Effector CD4-positive, alpha-beta T cell (primary cell): ENCODE measurements around the gene KRT36.

Experiments
- DNase-seq: peaks from one replicate; pipeline ENCODE4 v3.0.0-alpha.2; 2020

KRT36 gene

GRCh38 chr17:41475421-41475820 lies 14.3 kb downstream of the KRT36 start:
- no peak for DNase-seq

- no peak for DNase-seq
Observed at GRCh38 chr17:41474863-41475262, 14.8 kb downstream of the KRT36 start.

GRCh38 chr17:41468346-41468745 lies 21.4 kb downstream of the KRT36 start:
- no peak for DNase-seq

GRCh38 chr17:41467561-41467960 lies 22.1 kb downstream of the KRT36 start:
- DNase-seq = no peak

- DNase-seq = no peak
Observed at GRCh38 chr17:41466988-41467387, 22.7 kb downstream of the KRT36 start, which contains the start of gene KRT32. KRT32 (minus strand) TSS chr17:41467386; CDS start chr17:41467325, 61 bp downstream.

- DNase-seq = no peak
Observed at GRCh38 chr17:41464682-41465081, 25.0 kb downstream of the KRT36 start.

- DNase-seq = no peak
Observed at GRCh38 chr17:41464173-41464572, 25.5 kb downstream of the KRT36 start.

- DNase-seq = no peak
Observed at GRCh38 chr17:41463746-41464145, 26.0 kb downstream of the KRT36 start.

GRCh38 chr17:41462705-41463104 lies 27.0 kb downstream of the KRT36 start:
- DNase-seq = no peak

- no peak for DNase-seq
Observed at GRCh38 chr17:41457676-41458075, 32.0 kb downstream of the KRT36 start.

- no peak for DNase-seq
Observed at GRCh38 chr17:41456204-41456603, 33.5 kb downstream of the KRT36 start.

- no peak for DNase-seq
Observed at GRCh38 chr17:41455236-41455635, 34.5 kb downstream of the KRT36 start.

GRCh38 chr17:41453066-41453465 lies 36.6 kb downstream of the KRT36 start:
- no peak for DNase-seq

- DNase-seq = no peak
Observed at GRCh38 chr17:41452281-41452680, 37.4 kb downstream of the KRT36 start.

GRCh38 chr17:41451154-41451728 lies 38.5 kb downstream of the KRT36 start:
- DNase-seq = no peak

GRCh38 chr17:41449008-41449407 lies 40.7 kb downstream of the KRT36 start:
- DNase-seq = no peak

- DNase-seq = no peak
Observed at GRCh38 chr17:41448506-41448905, 41.2 kb downstream of the KRT36 start.

- no peak for DNase-seq
Observed at GRCh38 chr17:41446806-41447205, 42.9 kb downstream of the KRT36 start.

- DNase-seq = no peak
Observed at GRCh38 chr17:41444640-41445039, 45.1 kb downstream of the KRT36 start.

GRCh38 chr17:41444186-41444585 lies 45.5 kb downstream of the KRT36 start:
- DNase-seq = no peak

GRCh38 chr17:41442739-41443138 lies 47.0 kb downstream of the KRT36 start:
- DNase-seq = no peak

- DNase-seq = no peak
Observed at GRCh38 chr17:41440531-41441033, 49.1 kb downstream of the KRT36 start, which contains the start of gene KRT38. KRT38 (minus strand) TSS chr17:41440983; CDS start chr17:41440921, 62 bp downstream.

GRCh38 chr17:41439375-41439774 lies 50.3 kb downstream of the KRT36 start:
- DNase-seq = no peak

GRCh38 chr17:41437769-41438168 lies 51.9 kb downstream of the KRT36 start:
- no peak for DNase-seq

GRCh38 chr17:41437254-41437653 lies 52.5 kb downstream of the KRT36 start:
- no peak for DNase-seq
